OCI-LY7 (cell line): Measurements from ENCODE around the gene SLC25A11.

Source experiments
- EZH2phosphoT487 ChIP-seq: fragments of 200-600 bp; sonication (generic); IDR thresholded peaks from 2 replicates; pipeline ENCODE4 v1.6.1; 2018; ENCODE audit warnings: low read depth, borderline replicate concordance, mild to moderate bottlenecking, mixed run types, antibody characterized with exemption, low read length, moderate library complexity, mixed read lengths
- TF ChIP-seq, protein P1 (sequence below): fragments of 200-600 bp; sonication (generic); conservative IDR thresholded peaks from 2 replicates; pipeline ENCODE4 v1.5.1; 2014; ENCODE audit warnings: mild to moderate bottlenecking, antibody characterized with exemption, low read length, moderate library complexity, mixed read lengths

- TF ChIP-seq, protein P1, sequence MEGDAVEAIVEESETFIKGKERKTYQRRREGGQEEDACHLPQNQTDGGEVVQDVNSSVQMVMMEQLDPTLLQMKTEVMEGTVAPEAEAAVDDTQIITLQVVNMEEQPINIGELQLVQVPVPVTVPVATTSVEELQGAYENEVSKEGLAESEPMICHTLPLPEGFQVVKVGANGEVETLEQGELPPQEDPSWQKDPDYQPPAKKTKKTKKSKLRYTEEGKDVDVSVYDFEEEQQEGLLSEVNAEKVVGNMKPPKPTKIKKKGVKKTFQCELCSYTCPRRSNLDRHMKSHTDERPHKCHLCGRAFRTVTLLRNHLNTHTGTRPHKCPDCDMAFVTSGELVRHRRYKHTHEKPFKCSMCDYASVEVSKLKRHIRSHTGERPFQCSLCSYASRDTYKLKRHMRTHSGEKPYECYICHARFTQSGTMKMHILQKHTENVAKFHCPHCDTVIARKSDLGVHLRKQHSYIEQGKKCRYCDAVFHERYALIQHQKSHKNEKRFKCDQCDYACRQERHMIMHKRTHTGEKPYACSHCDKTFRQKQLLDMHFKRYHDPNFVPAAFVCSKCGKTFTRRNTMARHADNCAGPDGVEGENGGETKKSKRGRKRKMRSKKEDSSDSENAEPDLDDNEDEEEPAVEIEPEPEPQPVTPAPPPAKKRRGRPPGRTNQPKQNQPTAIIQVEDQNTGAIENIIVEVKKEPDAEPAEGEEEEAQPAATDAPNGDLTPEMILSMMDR = no peak
- TF ChIP-seq EZH2phosphoT487 = no peak
Measured at GRCh38 chr17:4893272-4893671, 46.6 kb downstream of the SLC25A11 start.
